ENCODE data around the gene VEZT. TPM values are rescaled to one million over a fixed set of nuclear protein-coding genes. Genes with fewer than 3 reads are reported as not detected.

The VEZT gene
- total and polyA plus RNA-seq, 9 of the 15 experiments (the other 6 are each of a cell fraction or from before 2014, with no cell fraction given): 16.1 to 61.5 (median 32.6) TPM

DNA sequence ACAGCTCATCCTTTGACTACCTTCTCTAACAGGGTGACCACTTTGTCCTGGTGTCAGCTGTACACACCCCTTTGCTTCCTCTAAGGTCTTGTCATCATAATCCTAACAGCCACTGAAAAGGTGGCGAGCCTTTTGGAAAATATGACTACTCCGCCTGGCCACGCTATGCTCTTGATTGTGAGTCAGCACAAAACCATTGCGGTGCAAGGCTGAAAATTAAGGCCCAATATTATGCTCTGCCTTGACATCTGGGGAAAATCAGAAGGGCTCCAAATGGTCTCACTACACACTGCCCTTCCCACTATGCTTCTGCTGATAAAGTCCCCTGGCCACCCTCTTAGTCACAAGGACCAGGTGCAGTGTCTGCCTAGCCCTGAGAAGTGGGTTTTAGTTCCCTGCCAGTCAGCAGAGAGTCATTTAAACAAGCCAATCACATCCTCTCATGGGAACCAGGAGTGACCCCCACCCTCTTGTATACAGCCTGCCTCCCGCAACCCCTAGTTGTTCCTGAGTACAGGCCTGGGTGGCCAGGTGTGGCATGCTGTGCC is 34.7 kb upstream of the VEZT start:
- H3K36me3 ChIP-seq (ENCODE audit: control insufficient read depth, insufficient read depth, low read length): no peaks in the 10 kb centered on the region
- peak overlapping the region; percentile 47 for H3K4me2 ChIP-seq (ENCODE audit: insufficient read depth, low read length)
- no peaks in the 10 kb centered on the region for H3K9me1 ChIP-seq (ENCODE audit: control insufficient read depth, insufficient read depth, low read length)
- no peaks in the 10 kb centered on the region for H4K20me1 ChIP-seq (replicated peaks; ENCODE audit: control insufficient read depth, insufficient read depth, low read length)
- in situ Hi-C loops (cut with MboI): no loop called here
- peak overlapping the region; percentile 18 to 52; a peak in 3 of 4 replicates for H3K9ac ChIP-seq (ENCODE audit: insufficient read depth in 1 of 2, low read depth in 2 of 2, low read length in 2 of 2)
- H3K27me3 ChIP-seq (ENCODE audit: control insufficient read depth in 2 of 2, insufficient read depth in 2 of 2, low read length in 2 of 2): no peaks in the 10 kb centered on the region
- no peak overlapping the region for H3K4me3 ChIP-seq
- H3K79me2 ChIP-seq (ENCODE audit: control insufficient read depth, insufficient read depth, low read length): peaks cover 4% of the 10 kb centered on the region; the same call in 1 of the 3 replicates
- POLR2A ChIA-PET: interaction anchor here (0.7 kb wide), 1 partner anchor 31 kb away, joined by 3 read pairs; no protein-coding TSS in a partner anchor
- H3K4me1 ChIP-seq (replicated peaks in 1 of 2; ENCODE audit: control insufficient read depth in 2 of 2, insufficient read depth in 2 of 2, low read length in 2 of 2): peaks cover 18 to 47% of the 10 kb centered on the region in 2 experiments
- intact Hi-C loops (cut with micrococcal nuclease): no loop called here
- ATAC-seq (peak; percentile 73), FAIRE-seq (peak; percentile 89), DNase-seq (ENCODE audit: extremely low read depth in 1 of 4, low spot score in 3 of 4) (peak in 2 of 4 experiments; percentile 43 to 82)
- CTCF ChIA-PET (ENCODE audit: low intra/inter-chr PET ratio): no interaction called here
- peak overlapping the region; percentile 80 for H3K27ac ChIP-seq (ENCODE audit: extremely low read depth, low read depth, low read length)
- BruUV-seq (replicated peaks): no TSS peak
- no peaks in the 10 kb centered on the region for H3K9me3 ChIP-seq (replicated peaks; ENCODE audit: control insufficient read depth, insufficient read depth, low read depth, low read length)
- WGBS (ENCODE audit: insufficient coverage, low coverage, missing lambda C conversion rate): 19% methylated on average over 5 of the region's 5 CpGs
- H2AFZ ChIP-seq (ENCODE audit: low read depth, low read length): peak overlapping the region; percentile 82
- no peak for TF ChIP-seq ZBTB7A (IDR thresholded peaks at IDR 0.05; ENCODE audit: borderline replicate concordance, control insufficient read depth, low read depth, low read length)
- TF ChIP-seq MTA1 (IDR thresholded peaks at IDR 0.05; ENCODE audit: borderline replicate concordance): no peak
- TF ChIP-seq PHTF2 (CRISPR knock-in tag; IDR thresholded peaks at IDR 0.05): no peak
- TF ChIP-seq CHCHD3 (CRISPR knock-in tag; IDR thresholded peaks at IDR 0.05): no peak
- TF ChIP-seq, protein P1, sequence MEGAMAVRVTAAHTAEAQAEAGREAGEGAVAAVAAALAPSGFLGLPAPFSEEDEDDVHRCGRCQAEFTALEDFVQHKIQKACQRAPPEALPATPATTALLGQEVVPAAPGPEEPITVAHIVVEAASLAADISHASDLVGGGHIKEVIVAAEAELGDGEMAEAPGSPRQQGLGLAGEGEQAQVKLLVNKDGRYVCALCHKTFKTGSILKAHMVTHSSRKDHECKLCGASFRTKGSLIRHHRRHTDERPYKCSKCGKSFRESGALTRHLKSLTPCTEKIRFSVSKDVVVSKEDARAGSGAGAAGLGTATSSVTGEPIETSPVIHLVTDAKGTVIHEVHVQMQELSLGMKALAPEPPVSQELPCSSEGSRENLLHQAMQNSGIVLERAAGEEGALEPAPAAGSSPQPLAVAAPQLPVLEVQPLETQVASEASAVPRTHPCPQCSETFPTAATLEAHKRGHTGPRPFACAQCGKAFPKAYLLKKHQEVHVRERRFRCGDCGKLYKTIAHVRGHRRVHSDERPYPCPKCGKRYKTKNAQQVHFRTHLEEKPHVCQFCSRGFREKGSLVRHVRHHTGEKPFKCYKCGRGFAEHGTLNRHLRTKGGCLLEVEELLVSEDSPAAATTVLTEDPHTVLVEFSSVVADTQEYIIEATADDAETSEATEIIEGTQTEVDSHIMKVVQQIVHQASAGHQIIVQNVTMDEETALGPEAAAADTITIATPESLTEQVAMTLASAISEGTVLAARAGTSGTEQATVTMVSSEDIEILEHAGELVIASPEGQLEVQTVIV (CRISPR knock-in tag; IDR thresholded peaks at IDR 0.05; ENCODE audit: borderline replicate concordance): no peak
- TF ChIP-seq MYBL2 (IDR thresholded peaks at IDR 0.05; ENCODE audit: low read depth): peak; percentile 63
- no peak for TF ChIP-seq MYBL2 (CRISPR knock-in tag; IDR thresholded peaks at IDR 0.05; ENCODE audit: borderline replicate concordance)
- TF ChIP-seq ILK (tag; IDR thresholded peaks at IDR 0.05; ENCODE audit: borderline replicate concordance, low read depth): no peak
- peak; percentile 69 for TF ChIP-seq ATF7 (IDR thresholded peaks at IDR 0.05)
- TF ChIP-seq ZNF274 (IDR thresholded peaks at IDR 0.05; ENCODE audit: borderline replicate concordance, low read depth, low read length): no peak
- TF ChIP-seq, protein P2, sequence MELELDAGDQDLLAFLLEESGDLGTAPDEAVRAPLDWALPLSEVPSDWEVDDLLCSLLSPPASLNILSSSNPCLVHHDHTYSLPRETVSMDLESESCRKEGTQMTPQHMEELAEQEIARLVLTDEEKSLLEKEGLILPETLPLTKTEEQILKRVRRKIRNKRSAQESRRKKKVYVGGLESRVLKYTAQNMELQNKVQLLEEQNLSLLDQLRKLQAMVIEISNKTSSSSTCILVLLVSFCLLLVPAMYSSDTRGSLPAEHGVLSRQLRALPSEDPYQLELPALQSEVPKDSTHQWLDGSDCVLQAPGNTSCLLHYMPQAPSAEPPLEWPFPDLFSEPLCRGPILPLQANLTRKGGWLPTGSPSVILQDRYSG (tag; conservative IDR thresholded peaks at IDR 0.05; ENCODE audit: low read depth): no peak
- no peak for TF ChIP-seq ARNT (IDR thresholded peaks at IDR 0.05)
- no peak for TF ChIP-seq NFXL1 (CRISPR knock-in tag; IDR thresholded peaks at IDR 0.05)
- peak; percentile 76 for TF ChIP-seq DPF2 (IDR thresholded peaks at IDR 0.05)
- TF ChIP-seq TARDBP (IDR thresholded peaks at IDR 0.05): no peak
- TF ChIP-seq, protein P3, sequence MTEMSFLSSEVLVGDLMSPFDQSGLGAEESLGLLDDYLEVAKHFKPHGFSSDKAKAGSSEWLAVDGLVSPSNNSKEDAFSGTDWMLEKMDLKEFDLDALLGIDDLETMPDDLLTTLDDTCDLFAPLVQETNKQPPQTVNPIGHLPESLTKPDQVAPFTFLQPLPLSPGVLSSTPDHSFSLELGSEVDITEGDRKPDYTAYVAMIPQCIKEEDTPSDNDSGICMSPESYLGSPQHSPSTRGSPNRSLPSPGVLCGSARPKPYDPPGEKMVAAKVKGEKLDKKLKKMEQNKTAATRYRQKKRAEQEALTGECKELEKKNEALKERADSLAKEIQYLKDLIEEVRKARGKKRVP (CRISPR knock-in tag; IDR thresholded peaks at IDR 0.05): 0 out of 2 replicates have a peak, but pooled peaks have one; percentile 26
- TF ChIP-seq FOXK2 (conservative IDR thresholded peaks at IDR 0.05 in 1 of 2, IDR thresholded peaks at IDR 0.05 in 1 of 2; ENCODE audit: low read depth in 2 of 2): peak in 1 of 2 experiments; percentile 28; a peak in 2 of 4 replicates

All from K562 (cell line).